ENCODE measurements around the gene SLC12A4. TPM values are rescaled to one million over a fixed set of nuclear protein-coding genes. Genes with fewer than 3 reads are reported as not detected.
"Not testable (repeated sequence)": the region's sequence is repeated elsewhere in the genome, so short reads cannot be mapped to it uniquely, and the experiment has no call there.

Gene SLC12A4
- total and polyA plus RNA-seq, 2 experiments from 2014 or later: 19.9 to 53.0 TPM

- peaks cover 17% of the 10 kb centered on the region; the same call in 2 of the 3 replicates for H3K36me3 Mint-ChIP-seq (ENCODE audit: low read depth)
- H3K4me2 ChIP-seq, H3K27ac Mint-ChIP-seq: not testable (repeated sequence)
Measured at GRCh38 chr16:67937713-67938112, 30.7 kb downstream of the SLC12A4 start.

GRCh38 chr16:67936880-67937605 lies 31.4 kb downstream of the SLC12A4 start:
- H3K4me3 Mint-ChIP-seq: peak overlapping the region; percentile 100
- H3K36me3 ChIP-seq (ENCODE audit: insufficient read depth): peaks cover 3% of the 10 kb centered on the region; the same call in 1 of the 2 replicates
- H3K4me1 ChIP-seq (ENCODE audit: insufficient read depth): peaks cover 10% of the 10 kb centered on the region; the same call in 1 of the 2 replicates
- peak overlapping the region; percentile 99 for H3K4me2 ChIP-seq
- peaks cover 25% of the 10 kb centered on the region for H3K4me1 Mint-ChIP-seq
- H3K36me3 Mint-ChIP-seq (ENCODE audit: low read depth): peaks cover 22% of the 10 kb centered on the region; the same call in 2 of the 3 replicates
- peak overlapping the region; percentile 99 for H3K27ac Mint-ChIP-seq
- no peak overlapping the region for H2AFZ ChIP-seq
- peaks cover 5% of the 10 kb centered on the region; the same call in 1 of the 2 replicates for H3K79me2 ChIP-seq (replicated peaks; ENCODE audit: insufficient read depth)
- H3F3A ChIP-seq (replicated peaks; ENCODE audit: low read depth): peaks cover 15% of the 10 kb centered on the region
- H3K27me3 Mint-ChIP-seq (ENCODE audit: insufficient read depth, low read depth, poor library complexity): peaks cover 41% of the 10 kb centered on the region
- ATAC-seq: no peak
- H3K27me3 ChIP-seq (ENCODE audit: insufficient read depth): no peaks in the 10 kb centered on the region
- TF ChIP-seq CTCF (conservative IDR thresholded peaks at IDR 0.05; ENCODE audit: low read depth in 2 of 2) (no peak), ZNF114 (CRISPR knock-in tag; IDR thresholded peaks at IDR 0.05) (no peak), EZH2 (IDR thresholded peaks at IDR 0.05; ENCODE audit: low read depth, unreplicated experiment) (no peak), JUNB (IDR thresholded peaks at IDR 0.05; ENCODE audit: unreplicated experiment) (no peak), ZNF462 (CRISPR knock-in tag; IDR thresholded peaks at IDR 0.05) (no peak), POLR2AphosphoS5 (IDR thresholded peaks at IDR 0.05; ENCODE audit: low read depth) (no peak), CREB1 (CRISPR knock-in tag; IDR thresholded peaks at IDR 0.05; ENCODE audit: low read depth) (no peak), NANOG (IDR thresholded peaks at IDR 0.05; ENCODE audit: borderline replicate concordance) (no peak)
- H3K9me2 ChIP-seq (ENCODE audit: insufficient read depth): no peaks in the 10 kb centered on the region
- peak overlapping the region; percentile 98 for H3K4me3 ChIP-seq
- no peak for DNase-seq (ENCODE audit: low spot score)
- H3K27ac ChIP-seq (ENCODE audit: low read depth): no peak overlapping the region
- H3K9me3 Mint-ChIP-seq: 0 out of 3 replicates have a peak, but pooled peaks cover 3% of the 10 kb centered on the region
- H4K20me1 ChIP-seq (replicated peaks; ENCODE audit: insufficient read depth): peaks cover 15% of the 10 kb centered on the region

More at GRCh38 chr16:67937713-67938112, 30.7 kb downstream of the SLC12A4 start:
- H3K27me3 Mint-ChIP-seq (ENCODE audit: insufficient read depth, low read depth, poor library complexity): peaks cover 39% of the 10 kb centered on the region
- not testable (repeated sequence) for H3K27ac ChIP-seq (ENCODE audit: low read depth); ATAC-seq; H3K4me1 ChIP-seq (ENCODE audit: insufficient read depth); H2AFZ ChIP-seq; H3K79me2 ChIP-seq (replicated peaks; ENCODE audit: insufficient read depth); DNase-seq (ENCODE audit: low spot score); H3K27me3 ChIP-seq (ENCODE audit: insufficient read depth); H3K9me2 ChIP-seq (ENCODE audit: insufficient read depth); H3K36me3 ChIP-seq (ENCODE audit: insufficient read depth); H3K4me3 ChIP-seq; H3K9me3 Mint-ChIP-seq
- Histone ChIP-seq H3F3A (replicated peaks; ENCODE audit: low read depth) (peaks cover 21% of the 10 kb centered on the region), H4K20me1 (replicated peaks; ENCODE audit: insufficient read depth) (peaks cover 17% of the 10 kb centered on the region)
- H3K4me3 Mint-ChIP-seq: peak overlapping the region; percentile 100; the same call in 1 of the 3 replicates
- H3K4me1 Mint-ChIP-seq: peaks cover 25% of the 10 kb centered on the region
